A549 (cell line): ENCODE results near the gene PPP1R12C. TPM values are rescaled to one million over a fixed set of nuclear protein-coding genes. Genes with fewer than 3 reads are reported as not detected.

Source experiments
- ATAC-seq, 2 experiments: fragments of 200-7000 bp in 1 of 2; fragments of >200 bp in 1 of 2; cut with Nextera tagmentation in 1 of 2; cut with Tn5 transposase in 1 of 2; 3 replicates each; pipeline versions ENCODE4 v1.8.0 to v1.9.1; 2018 to 2020; ENCODE audit warnings: mild to moderate bottlenecking in 1 of 2, moderate library complexity in 1 of 2
- CTCF ChIA-PET: fragments of 300-600 bp; sonication (Branson Sonifier 250); formaldehyde crosslinking; extraction: SDS; loops from one replicate; lab custom pipeline; 2021; ENCODE audit warnings: antibody characterized with exemption, inconsistent platforms; lab: Yijun Ruan, JAX
- POLR2A ChIA-PET: fragments of 350-600 bp; formaldehyde crosslinking; extraction: SDS; loops from one replicate; lab custom pipeline; 2021; ENCODE audit warnings: antibody characterized with exemption, inconsistent platforms; lab: Yijun Ruan, JAX
- DNase-seq, 2 experiments: peaks; one replicate each; pipeline versions ENCODE4 v3.0.0 to v3.0.0-alpha.2; 2011 to 2016; ENCODE audit warnings: low read depth in 1 of 2, low spot score in 1 of 2
- FAIRE-seq: peaks from 2 replicates; lab custom pipeline; 2011; peaks lifted over from hg19 to GRCh38; lab: Jason Lieb, UNC
- H3K27ac ChIP-seq, 2 experiments: fragments of >200 bp; sonication (Bioruptor Twin); formaldehyde crosslinking; 3 replicates each; pipeline ENCODE4 v1.5.1; 2016 to 2017
- H3K4me1 ChIP-seq: fragments of >200 bp; sonication (Bioruptor Twin); formaldehyde crosslinking; 3 replicates; pipeline ENCODE4 v1.6.1; 2016
- H3K4me2 ChIP-seq: fragments of >200 bp; sonication (Bioruptor Twin); formaldehyde crosslinking; 3 replicates; pipeline ENCODE4 v1.6.1; 2016
- H3K4me3 ChIP-seq: fragments of >200 bp; sonication (Bioruptor Twin); formaldehyde crosslinking; 3 replicates; pipeline ENCODE4 v1.5.1; 2016
- H3K9me3 ChIP-seq: fragments of >200 bp; sonication (Bioruptor Twin); formaldehyde crosslinking; 3 replicates; pipeline ENCODE4 v1.6.1; 2016
- CHD4 ChIP-seq: fragments of 200-600 bp; sonication (generic); IDR thresholded peaks from 2 replicates; pipeline ENCODE4 v1.6.1; 2016; ENCODE audit warnings: antibody characterized with exemption, mild to moderate bottlenecking, borderline replicate concordance
- KDM5A ChIP-seq: fragments of 200-600 bp; sonication (generic); IDR thresholded peaks from 2 replicates; pipeline ENCODE4 v1.6.1; 2016; ENCODE audit warnings: antibody characterized with exemption, mild to moderate bottlenecking
- MAFK ChIP-seq: fragments of 450-650 bp; IDR thresholded peaks from 2 replicates; pipeline ENCODE4 v1.6.1; 2014; ENCODE audit not compliant: partially characterized antibody
- PHF8 ChIP-seq: fragments of 200-600 bp; sonication (generic); IDR thresholded peaks from 2 replicates; pipeline ENCODE4 v1.6.1; 2016; ENCODE audit warnings: low read depth, mild to moderate bottlenecking, antibody characterized with exemption, moderate library complexity, borderline replicate concordance
- POLR2AphosphoS2 ChIP-seq: conservative IDR thresholded peaks from 2 replicates; pipeline ENCODE4 v1.6.1; 2012; ENCODE audit warnings: low read length, improper control_type of control experiment, inconsistent platforms
- RAD21 ChIP-seq, 2 experiments: fragments of >200 bp in 1 of 2; sonication (Bioruptor Twin) in 1 of 2; formaldehyde crosslinking in 1 of 2; IDR thresholded peaks in 1 of 2; conservative IDR thresholded peaks in 1 of 2; 2 replicates in 1 of 2; 3 replicates in 1 of 2; pipeline ENCODE4 v1.6.1; 2012 to 2018; ENCODE audit warnings: inconsistent platforms in 1 of 2
- SMC3 ChIP-seq: fragments of >200 bp; sonication (Bioruptor Twin); formaldehyde crosslinking; IDR thresholded peaks from 3 replicates; pipeline ENCODE4 v1.6.1; 2018; ENCODE audit warnings: inconsistent platforms
- TFCP2L1 ChIP-seq: fragments of 250-450 bp; sonication (Bioruptor Pico); IDR thresholded peaks from 2 replicates; pipeline ENCODE4 v1.5.0; 2021; ENCODE audit warnings: mild to moderate bottlenecking
- ZNF302 ChIP-seq: fragments of 250-450 bp; sonication (Bioruptor Pico); IDR thresholded peaks from 2 replicates; pipeline ENCODE4 v1.9.0; 2021; ENCODE audit warnings: inconsistent platforms, mild to moderate bottlenecking, moderate library complexity
- WGBS: methylation state at CpG from one replicate; pipeline ENCODE4 v1.1.6; 2017; ENCODE audit errors: missing lambda C conversion rate; 5-methylcytosine and 5-hydroxymethylcytosine counted together
- polyA plus RNA-seq, 4 experiments: library from polyadenylated mRNA; depleted of rRNA in 3 of 4; stranded (reverse); fragments of >200 nt; fragmentation: RNase III in 1 of 4; extraction: RNeasy Plus Mini Kit Qiagen cat#74134 plus additional on column Dnase treatment in 1 of 4; gene quantifications; 2 replicates in 3 of 4; 3 replicates in 1 of 4; pipeline ENCODE4 v1.2.3, GENCODE V29; 2011 to 2017
- TF ChIP-seq, protein P1 (sequence below): fragments of >200 bp; sonication (Bioruptor Twin); formaldehyde crosslinking; IDR thresholded peaks from 3 replicates; pipeline ENCODE4 v1.5.1; 2016
- TF ChIP-seq, protein P2 (sequence below): IDR thresholded peaks from 2 replicates; pipeline ENCODE4 v1.6.1; 2012
- TF ChIP-seq, protein P3 (sequence below): fragments of >200 bp; sonication (Bioruptor Twin); formaldehyde crosslinking; IDR thresholded peaks from 2 replicates; pipeline ENCODE4 v1.6.1; 2016

The PPP1R12C gene
- polyA plus RNA-seq, 2 of the 4 experiments (the other 2 are of a cell fraction): 22.0 to 70.3 TPM

DNA sequence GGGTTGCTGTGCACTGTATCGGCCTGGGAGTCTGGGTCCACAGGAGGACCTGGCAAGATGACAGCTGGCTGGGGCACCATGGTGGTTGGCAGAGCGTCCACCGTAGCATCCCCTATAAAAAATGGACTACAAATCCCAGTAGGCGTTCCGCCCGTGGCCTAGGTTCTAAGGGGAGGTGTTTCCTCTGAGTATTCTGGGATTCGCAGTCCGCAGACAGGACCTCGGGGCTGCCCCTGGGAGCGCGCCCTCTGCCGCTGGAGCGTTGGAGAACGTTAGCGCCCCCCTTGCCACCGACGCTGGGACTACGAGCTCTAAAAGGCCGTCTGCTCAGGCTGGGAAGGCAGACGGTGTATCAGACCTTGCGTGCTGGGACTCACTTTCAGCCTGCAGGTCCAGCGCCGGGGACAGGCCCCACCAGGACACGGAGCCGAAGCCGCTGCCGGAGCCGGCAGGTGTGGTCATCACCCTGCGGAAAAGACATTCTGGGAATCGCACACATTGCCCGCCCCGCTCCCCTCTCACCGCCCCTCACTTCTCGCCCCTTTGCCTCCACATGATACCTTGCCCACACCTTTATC is 48.6 kb upstream of the PPP1R12C start:
- Histone ChIP-seq H3K4me2 (peak overlapping the region; percentile 93), H3K4me1 (peaks cover 10% of the 10 kb centered on the region; the same call in 1 of the 3 replicates), H3K9me3 (no peaks in the 10 kb centered on the region)
- ChIA-PET POLR2A (interaction anchor here (0.6 to 2.7 kb wide), 8 partner anchors 9 to 459 kb away, joined by 3 to 12 read pairs (median 4); partner anchors contain the start of genes ISOC2, PPP1R12C, UBE2S and ZNF784), CTCF (interaction anchor here (0.6 to 6.5 kb wide), 48 partner anchors 7 to 488 kb away, joined by 3 to 64 read pairs (median 5); partner anchors contain the start of genes PTPRH, SYT5, TMEM238 and TMEM86B)
- peak; percentile 93 to 95 for DNase-seq
- WGBS: 2% methylated on average over 23 of the region's 34 CpGs
- TF ChIP-seq, protein P1, sequence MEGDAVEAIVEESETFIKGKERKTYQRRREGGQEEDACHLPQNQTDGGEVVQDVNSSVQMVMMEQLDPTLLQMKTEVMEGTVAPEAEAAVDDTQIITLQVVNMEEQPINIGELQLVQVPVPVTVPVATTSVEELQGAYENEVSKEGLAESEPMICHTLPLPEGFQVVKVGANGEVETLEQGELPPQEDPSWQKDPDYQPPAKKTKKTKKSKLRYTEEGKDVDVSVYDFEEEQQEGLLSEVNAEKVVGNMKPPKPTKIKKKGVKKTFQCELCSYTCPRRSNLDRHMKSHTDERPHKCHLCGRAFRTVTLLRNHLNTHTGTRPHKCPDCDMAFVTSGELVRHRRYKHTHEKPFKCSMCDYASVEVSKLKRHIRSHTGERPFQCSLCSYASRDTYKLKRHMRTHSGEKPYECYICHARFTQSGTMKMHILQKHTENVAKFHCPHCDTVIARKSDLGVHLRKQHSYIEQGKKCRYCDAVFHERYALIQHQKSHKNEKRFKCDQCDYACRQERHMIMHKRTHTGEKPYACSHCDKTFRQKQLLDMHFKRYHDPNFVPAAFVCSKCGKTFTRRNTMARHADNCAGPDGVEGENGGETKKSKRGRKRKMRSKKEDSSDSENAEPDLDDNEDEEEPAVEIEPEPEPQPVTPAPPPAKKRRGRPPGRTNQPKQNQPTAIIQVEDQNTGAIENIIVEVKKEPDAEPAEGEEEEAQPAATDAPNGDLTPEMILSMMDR: peak; percentile 97
- TF ChIP-seq TFCP2L1 (CRISPR knock-in tag): no peak
- no peak for TF ChIP-seq CHD4
- TF ChIP-seq RAD21 (conservative IDR thresholded peaks at IDR 0.05 in 1 of 2, IDR thresholded peaks at IDR 0.05 in 1 of 2): peak; percentile 34 to 45; a peak in 4 of 5 replicates
- TF ChIP-seq, protein P2, sequence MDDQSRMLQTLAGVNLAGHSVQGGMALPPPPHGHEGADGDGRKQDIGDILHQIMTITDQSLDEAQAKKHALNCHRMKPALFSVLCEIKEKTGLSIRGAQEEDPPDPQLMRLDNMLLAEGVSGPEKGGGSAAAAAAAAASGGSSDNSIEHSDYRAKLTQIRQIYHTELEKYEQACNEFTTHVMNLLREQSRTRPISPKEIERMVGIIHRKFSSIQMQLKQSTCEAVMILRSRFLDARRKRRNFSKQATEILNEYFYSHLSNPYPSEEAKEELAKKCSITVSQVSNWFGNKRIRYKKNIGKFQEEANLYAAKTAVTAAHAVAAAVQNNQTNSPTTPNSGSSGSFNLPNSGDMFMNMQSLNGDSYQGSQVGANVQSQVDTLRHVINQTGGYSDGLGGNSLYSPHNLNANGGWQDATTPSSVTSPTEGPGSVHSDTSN: 0 out of 2 replicates have a peak, but pooled peaks have one; percentile 42
- TF ChIP-seq MAFK: no peak
- TF ChIP-seq SMC3: peak; percentile 68
- TF ChIP-seq PHF8: 0 out of 2 replicates have a peak, but pooled peaks have one; percentile 39
- TF ChIP-seq, protein P3, sequence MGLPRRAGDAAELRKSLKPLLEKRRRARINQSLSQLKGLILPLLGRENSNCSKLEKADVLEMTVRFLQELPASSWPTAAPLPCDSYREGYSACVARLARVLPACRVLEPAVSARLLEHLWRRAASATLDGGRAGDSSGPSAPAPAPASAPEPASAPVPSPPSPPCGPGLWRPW: no peak
- TF ChIP-seq, all 56 proteins: peak for 5
- ATAC-seq (peak; percentile 89), FAIRE-seq (peak; percentile 72)
- H3K27ac ChIP-seq: peak overlapping the region; percentile 17 to 73; a peak in 3 of 6 replicates
- peak overlapping the region; percentile 64 for H3K4me3 ChIP-seq

DNA sequence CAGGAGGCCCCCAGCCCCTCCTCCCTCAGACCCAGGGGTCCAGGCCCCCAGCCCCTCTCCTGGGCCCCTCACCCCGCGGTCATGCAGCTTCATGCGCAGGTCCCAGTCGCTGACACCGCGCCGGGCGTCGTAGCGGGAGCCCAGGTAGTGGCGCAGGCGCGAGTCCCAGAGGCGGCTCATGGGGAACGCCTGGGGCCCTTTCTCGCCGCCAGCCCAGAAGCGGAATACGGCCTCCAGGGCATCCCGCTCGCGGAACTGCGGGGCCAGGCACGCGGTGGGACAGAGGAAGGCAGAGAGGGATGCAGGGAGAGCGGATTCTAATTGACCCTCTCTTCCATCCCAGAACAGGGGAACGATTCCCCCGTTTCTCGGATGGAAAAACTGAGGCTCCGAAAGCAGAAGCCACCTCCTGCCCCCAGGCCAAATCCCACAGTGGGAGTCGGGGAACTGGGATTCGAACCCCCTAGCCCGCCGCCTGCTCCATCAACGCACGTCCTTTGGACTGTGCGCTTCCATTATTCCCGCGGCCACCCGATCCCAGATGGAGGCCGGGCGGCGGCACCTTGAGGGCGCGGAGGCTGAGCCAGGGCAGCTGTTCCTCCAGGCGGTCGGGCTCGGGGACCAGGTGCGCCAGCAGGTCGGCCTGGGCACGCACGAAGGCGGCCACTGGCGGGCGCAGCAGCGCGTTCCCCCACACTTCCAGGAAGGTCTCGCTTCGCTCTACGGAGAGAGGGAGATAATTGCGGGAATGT is 44.3 kb upstream of the PPP1R12C start:
- H3K4me3 ChIP-seq: no peak overlapping the region
- no peak for FAIRE-seq
- DNase-seq: no peak
- CTCF ChIA-PET: interaction anchor here (1.0 to 4.5 kb wide), 11 partner anchors 14 to 442 kb away, joined by 3 to 123 read pairs (median 13); partner anchors contain the start of genes PPP6R1, SYT5 and TNNT1
- TF ChIP-seq, protein P1: no peak
- TF ChIP-seq ZNF302 (CRISPR knock-in tag) (no peak), POLR2AphosphoS2 (no peak), KDM5A (no peak)
- TF ChIP-seq, all 56 proteins: peak for 0
- POLR2A ChIA-PET: interaction anchor here (1.5 kb wide), 1 partner anchor 15 kb away, joined by 7 read pairs; no protein-coding TSS in a partner anchor
- peaks cover 27% of the 10 kb centered on the region for H3K4me1 ChIP-seq
- ATAC-seq: no peak
- WGBS: 86% methylated on average over 61 of the region's 61 CpGs
- no peaks in the 10 kb centered on the region for H3K9me3 ChIP-seq
- H3K4me2 ChIP-seq: no peak overlapping the region
- no peak overlapping the region for H3K27ac ChIP-seq
